Measurements from ENCODE around the gene FANCD2OS.

Gene FANCD2OS

DNA sequence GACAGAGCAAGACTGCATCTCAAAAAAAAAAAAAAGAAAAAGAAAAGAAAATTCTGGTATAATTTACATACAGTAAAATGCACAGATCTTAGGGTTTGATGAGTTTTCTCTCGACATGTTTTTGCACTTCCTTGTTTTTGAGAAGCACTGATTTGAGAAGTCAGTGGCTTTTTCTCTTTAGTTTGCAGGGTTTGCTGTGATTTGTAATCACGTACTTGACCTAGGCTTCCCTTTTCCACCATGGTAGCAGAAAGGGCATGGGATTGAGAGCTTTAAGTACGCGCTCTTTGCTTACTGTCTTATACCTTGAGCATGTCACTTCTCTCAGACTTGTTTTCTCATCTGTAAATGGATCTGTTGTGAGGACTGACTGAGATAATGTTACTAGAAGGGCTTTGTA lies 37.6 kb upstream of the FANCD2OS start:
- H3K9me2 ChIP-seq (replicated peaks; ENCODE audit: insufficient read depth, low read length), result no peaks in the 10 kb centered on the region
- H3K27ac ChIP-seq (ENCODE audit: low read depth, low read length), result no peak overlapping the region
- no peaks in the 10 kb centered on the region; the same call in 1 of the 2 replicates for H3F3A ChIP-seq (ENCODE audit: insufficient read depth)
- peaks cover 13% of the 10 kb centered on the region; the same call in 1 of the 2 replicates for H3K36me3 ChIP-seq (ENCODE audit: low read length)
- H3K9me3 ChIP-seq (ENCODE audit: insufficient read depth, low read length), result no peaks in the 10 kb centered on the region
- peak overlapping the region; percentile 22 for H3K4me2 ChIP-seq (ENCODE audit: low read depth, low read length, poor library complexity, severe bottlenecking)
- no peak overlapping the region for H3K4me3 ChIP-seq (ENCODE audit: insufficient read depth, low read length, poor library complexity, severe bottlenecking)
- no peak overlapping the region for H3K9ac ChIP-seq (ENCODE audit: low read length)
- no peaks in the 10 kb centered on the region for H3K27me3 ChIP-seq (ENCODE audit: low read length)
- no peak overlapping the region for H2AFZ ChIP-seq (ENCODE audit: low read depth, low read length, severe bottlenecking)
- H4K20me1 ChIP-seq (ENCODE audit: low read depth, low read length), result 0 out of 2 replicates have a peak, but pooled peaks cover 5% of the 10 kb centered on the region
- no peak for TF ChIP-seq EZH2phosphoT487 (conservative IDR thresholded peaks at IDR 0.05; ENCODE audit: low read length)
- TF ChIP-seq, protein P1, sequence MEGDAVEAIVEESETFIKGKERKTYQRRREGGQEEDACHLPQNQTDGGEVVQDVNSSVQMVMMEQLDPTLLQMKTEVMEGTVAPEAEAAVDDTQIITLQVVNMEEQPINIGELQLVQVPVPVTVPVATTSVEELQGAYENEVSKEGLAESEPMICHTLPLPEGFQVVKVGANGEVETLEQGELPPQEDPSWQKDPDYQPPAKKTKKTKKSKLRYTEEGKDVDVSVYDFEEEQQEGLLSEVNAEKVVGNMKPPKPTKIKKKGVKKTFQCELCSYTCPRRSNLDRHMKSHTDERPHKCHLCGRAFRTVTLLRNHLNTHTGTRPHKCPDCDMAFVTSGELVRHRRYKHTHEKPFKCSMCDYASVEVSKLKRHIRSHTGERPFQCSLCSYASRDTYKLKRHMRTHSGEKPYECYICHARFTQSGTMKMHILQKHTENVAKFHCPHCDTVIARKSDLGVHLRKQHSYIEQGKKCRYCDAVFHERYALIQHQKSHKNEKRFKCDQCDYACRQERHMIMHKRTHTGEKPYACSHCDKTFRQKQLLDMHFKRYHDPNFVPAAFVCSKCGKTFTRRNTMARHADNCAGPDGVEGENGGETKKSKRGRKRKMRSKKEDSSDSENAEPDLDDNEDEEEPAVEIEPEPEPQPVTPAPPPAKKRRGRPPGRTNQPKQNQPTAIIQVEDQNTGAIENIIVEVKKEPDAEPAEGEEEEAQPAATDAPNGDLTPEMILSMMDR (IDR thresholded peaks at IDR 0.05; ENCODE audit: insufficient read depth, low read length, poor library complexity, severe bottlenecking), result no peak
- peaks cover 65% of the 10 kb centered on the region for H3K79me2 ChIP-seq (ENCODE audit: insufficient read depth, low read length)

DNA sequence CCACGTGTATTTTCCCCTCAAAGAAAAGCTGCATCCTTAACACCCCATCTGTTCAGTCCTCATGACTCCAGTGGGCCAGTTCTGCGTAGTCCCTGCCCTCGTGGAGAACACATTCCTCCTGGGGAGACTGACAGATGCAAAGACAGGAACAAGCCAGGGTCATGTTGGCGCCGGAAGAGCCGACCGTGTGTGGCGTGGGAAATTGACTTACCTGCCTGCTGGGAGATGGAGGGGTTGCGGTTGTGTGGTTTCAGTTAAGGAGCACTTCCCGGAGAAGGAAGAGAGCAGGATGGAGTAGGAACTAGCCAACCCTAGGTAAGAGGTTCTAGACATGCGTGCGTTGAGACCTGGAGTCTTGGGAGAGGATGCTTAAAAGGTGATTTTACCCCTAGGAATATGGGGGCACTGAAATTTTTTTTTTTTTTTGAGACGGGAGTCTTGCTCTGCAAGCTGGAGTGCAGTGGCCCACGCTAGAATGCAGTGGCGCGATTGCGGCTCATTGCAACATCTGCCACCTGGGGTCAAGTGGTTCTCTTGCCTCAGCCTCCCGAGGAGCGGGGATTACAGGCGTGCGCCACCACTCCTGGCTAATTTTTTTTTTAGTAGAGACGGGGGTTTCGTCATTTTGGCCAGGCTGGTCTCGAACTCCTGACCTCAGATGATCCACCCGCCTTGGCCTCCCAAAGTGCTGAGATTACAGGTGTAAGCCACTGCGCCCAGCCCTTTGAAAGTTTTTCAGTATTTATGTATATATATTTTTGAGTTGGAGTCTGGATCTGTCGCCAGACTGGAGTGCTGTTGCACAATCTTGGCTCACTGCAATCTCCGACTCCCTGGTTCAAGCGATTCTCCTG lies 34.9 kb upstream of the FANCD2OS start:
- no peaks in the 10 kb centered on the region for H3K9me3 ChIP-seq (ENCODE audit: insufficient read depth, low read length)
- peak overlapping the region; percentile 76 for H3K4me2 ChIP-seq (ENCODE audit: low read depth, low read length, poor library complexity, severe bottlenecking)
- H3K79me2 ChIP-seq (ENCODE audit: insufficient read depth, low read length), result peaks cover 59% of the 10 kb centered on the region
- no peaks in the 10 kb centered on the region for H3K9me2 ChIP-seq (replicated peaks; ENCODE audit: insufficient read depth, low read length)
- no peak overlapping the region for H2AFZ ChIP-seq (ENCODE audit: low read depth, low read length, severe bottlenecking)
- H3K9ac ChIP-seq (ENCODE audit: low read length), result peak overlapping the region; percentile 77
- no peak for TF ChIP-seq EZH2phosphoT487 (conservative IDR thresholded peaks at IDR 0.05; ENCODE audit: low read length)
- TF ChIP-seq, protein P1 (IDR thresholded peaks at IDR 0.05; ENCODE audit: insufficient read depth, low read length, poor library complexity, severe bottlenecking), result no peak
- H3K4me3 ChIP-seq (ENCODE audit: insufficient read depth, low read length, poor library complexity, severe bottlenecking), result peak overlapping the region; percentile 68
- 0 out of 2 replicates have a peak, but pooled peaks cover 5% of the 10 kb centered on the region for H4K20me1 ChIP-seq (ENCODE audit: low read depth, low read length)
- H3K27ac ChIP-seq (ENCODE audit: low read depth, low read length), result peak overlapping the region; percentile 49; the same call in 1 of the 2 replicates
- H3K27me3 ChIP-seq (ENCODE audit: low read length), result no peaks in the 10 kb centered on the region
- H3K36me3 ChIP-seq (ENCODE audit: low read length), result no peaks in the 10 kb centered on the region
- H3F3A ChIP-seq (ENCODE audit: insufficient read depth), result no peaks in the 10 kb centered on the region; the same call in 1 of the 2 replicates

DNA sequence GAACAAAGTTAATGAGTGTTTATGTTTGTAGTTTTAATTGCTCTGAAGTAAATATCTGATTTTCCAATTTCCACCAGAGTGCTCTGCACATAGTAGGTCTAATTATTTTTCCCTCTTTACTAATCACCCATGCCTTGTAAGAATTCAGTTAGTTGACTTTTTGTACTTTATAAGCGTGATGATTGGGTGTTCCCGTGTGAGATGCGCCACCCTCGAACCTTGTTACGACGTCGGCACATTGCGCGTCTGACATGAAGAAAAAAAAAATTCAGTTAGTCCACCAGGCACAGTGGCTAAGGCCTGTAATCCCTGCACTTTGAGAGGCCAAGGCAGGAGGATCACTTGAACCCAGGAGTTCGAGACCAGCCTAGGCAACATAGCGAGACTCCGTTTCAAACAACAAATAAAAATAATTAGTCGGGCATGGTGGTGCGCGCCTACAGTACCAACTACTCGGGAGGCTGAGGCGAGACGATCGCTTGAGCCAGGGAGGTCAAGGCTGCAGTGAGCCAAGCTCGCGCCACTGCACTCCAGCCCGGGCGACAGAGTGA lies 33.0 kb upstream of the FANCD2OS start:
- H3K4me3 ChIP-seq (ENCODE audit: insufficient read depth, low read length, poor library complexity, severe bottlenecking), result no peak overlapping the region

More for the DNA sequence above, 33.0 kb upstream of the FANCD2OS start:
- Histone ChIP-seq H3K27ac (ENCODE audit: low read depth, low read length) (no peak overlapping the region), H3K9ac (ENCODE audit: low read length) (peak overlapping the region; percentile 77; the same call in 1 of the 2 replicates), H3K36me3 (ENCODE audit: low read length) (no peaks in the 10 kb centered on the region), H3F3A (ENCODE audit: insufficient read depth) (no peaks in the 10 kb centered on the region; the same call in 1 of the 2 replicates), H2AFZ (ENCODE audit: low read depth, low read length, severe bottlenecking) (peak overlapping the region; percentile 86), H3K9me3 (ENCODE audit: insufficient read depth, low read length) (no peaks in the 10 kb centered on the region), H3K79me2 (ENCODE audit: insufficient read depth, low read length) (peaks cover 41% of the 10 kb centered on the region), H3K27me3 (ENCODE audit: low read length) (no peaks in the 10 kb centered on the region), H4K20me1 (ENCODE audit: low read depth, low read length) (0 out of 2 replicates have a peak, but pooled peaks cover 5% of the 10 kb centered on the region), H3K4me2 (ENCODE audit: low read depth, low read length, poor library complexity, severe bottlenecking) (peak overlapping the region; percentile 76), H3K9me2 (replicated peaks; ENCODE audit: insufficient read depth, low read length) (no peaks in the 10 kb centered on the region)
- no peak for TF ChIP-seq EZH2phosphoT487 (conservative IDR thresholded peaks at IDR 0.05; ENCODE audit: low read length)
- TF ChIP-seq, protein P1 (IDR thresholded peaks at IDR 0.05; ENCODE audit: insufficient read depth, low read length, poor library complexity, severe bottlenecking), result no peak
